SK-N-SH (cell line): ENCODE data around the gene CXXC1. TPM values are rescaled to one million over a fixed set of nuclear protein-coding genes. Genes with fewer than 3 reads are reported as not detected.

Experiments
- CTCF ChIA-PET: fragments of 300-600, 350-600 bp; formaldehyde crosslinking; extraction: SDS; loops from one replicate; lab custom pipeline; 2021; lab: Yijun Ruan, JAX
- POLR2A ChIA-PET: fragments of 350-600 bp; sonication (Branson Sonifier 250); formaldehyde crosslinking; extraction: SDS; loops from one replicate; lab custom pipeline; 2020; ENCODE audit warnings: antibody characterized with exemption, inconsistent platforms; lab: Yijun Ruan, JAX
- DNase-seq: peaks from one replicate; pipeline ENCODE4 v3.0.0; 2012
- H2AFZ ChIP-seq: fragments of 200-600 bp; sonication (generic); 2 replicates; pipeline ENCODE4 v1.8.1; 2016; ENCODE audit warnings: antibody characterized with exemption, mild to moderate bottlenecking, low read depth
- H3F3A ChIP-seq: fragments of 200-600 bp; sonication (generic); replicated peaks from 2 replicates; pipeline ENCODE3; 2016; ENCODE audit warnings: antibody characterized with exemption, mild to moderate bottlenecking; ENCODE audit not compliant: insufficient read depth
- H3K27ac ChIP-seq, 2 experiments: fragments of 200-500 bp in 1 of 2; fragments of 200-600 bp in 1 of 2; sonication (Bioruptor generic) in 1 of 2; sonication (generic), shearing (Covaris generic) in 1 of 2; 2 replicates each; pipeline versions ENCODE4 v1.5.1 to v1.6.1; 2014 to 2016; ENCODE audit warnings: low read depth in 2 of 2, inconsistent platforms in 1 of 2, low read length in 1 of 2, mild to moderate bottlenecking in 1 of 2, mixed read lengths in 1 of 2
- H3K27me3 ChIP-seq: fragments of 200-600 bp; sonication (generic), shearing (Covaris generic); 2 replicates; pipeline ENCODE4 v1.6.1; 2016; ENCODE audit warnings: mixed run types; ENCODE audit not compliant: insufficient read depth
- H3K36me3 ChIP-seq, 2 experiments: fragments of 200-500 bp in 1 of 2; fragments of 200-600 bp in 1 of 2; sonication (Bioruptor generic) in 1 of 2; sonication (generic) in 1 of 2; replicated peaks in 1 of 2; 2 replicates each; pipeline versions ENCODE3 to v1.5.1; 2014 to 2016; ENCODE audit warnings: low read length in 1 of 2, mild to moderate bottlenecking in 1 of 2; ENCODE audit not compliant: insufficient read depth in 2 of 2, control insufficient read depth in 1 of 2
- H3K4me1 ChIP-seq, 2 experiments: fragments of 200-500 bp in 1 of 2; fragments of 200-600 bp in 1 of 2; sonication (Bioruptor generic) in 1 of 2; sonication (generic), shearing (Covaris generic) in 1 of 2; 2 replicates each; pipeline versions ENCODE4 v1.5.1 to v1.6.1; 2014 to 2016; ENCODE audit warnings: low read depth in 1 of 2, low read length in 1 of 2, mixed run types in 1 of 2; ENCODE audit not compliant: insufficient read depth in 2 of 2, control insufficient read depth in 1 of 2
- H3K4me2 ChIP-seq: fragments of 200-600 bp; sonication (generic), shearing (Covaris generic); 2 replicates; pipeline ENCODE4 v1.6.1; 2017; ENCODE audit warnings: mixed run types
- H3K4me3 ChIP-seq, 2 experiments: fragments of 200-500 bp in 1 of 2; fragments of 200-600 bp in 1 of 2; sonication (Bioruptor generic) in 1 of 2; sonication (generic), shearing (Covaris generic) in 1 of 2; 2 replicates each; pipeline versions ENCODE4 v1.5.1 to v1.8.1; 2014 to 2016; ENCODE audit warnings: low read depth in 2 of 2, inconsistent platforms in 1 of 2, low read length in 1 of 2, mild to moderate bottlenecking in 1 of 2, mixed read lengths in 1 of 2, moderate library complexity in 1 of 2
- H3K79me2 ChIP-seq: fragments of 200-600 bp; sonication (generic); 2 replicates; pipeline ENCODE4 v1.8.1; 2017; ENCODE audit warnings: mild to moderate bottlenecking; ENCODE audit not compliant: insufficient read depth
- H3K9ac ChIP-seq: fragments of 200-600 bp; sonication (generic); 2 replicates; pipeline ENCODE4 v1.6.1; 2017; ENCODE audit warnings: mixed run types
- H3K9me2 ChIP-seq: fragments of 200-600 bp; sonication (generic); 2 replicates; pipeline ENCODE4 v1.6.1; 2017; ENCODE audit warnings: mixed run types
- H3K9me3 ChIP-seq: fragments of 200-600 bp; sonication (generic); 2 replicates; pipeline ENCODE4 v1.6.1; 2017; ENCODE audit warnings: mixed run types, mild to moderate bottlenecking, moderate library complexity
- H4K20me1 ChIP-seq: fragments of 200-600 bp; sonication (generic); 2 replicates; pipeline ENCODE4 v1.6.1; 2017; ENCODE audit warnings: mild to moderate bottlenecking, mixed run types; ENCODE audit not compliant: insufficient read depth
- CHD2 ChIP-seq: fragments of 150-350 bp; IDR thresholded peaks from 2 replicates; pipeline ENCODE4 v1.6.1; 2018; ENCODE audit warnings: low read length; ENCODE audit not compliant: partially characterized antibody
- ELF1 ChIP-seq: IDR thresholded peaks from 2 replicates; pipeline ENCODE4 v1.4.0; 2012
- FOSL2 ChIP-seq: IDR thresholded peaks from 2 replicates; pipeline ENCODE4 v1.4.0; 2012; ENCODE audit warnings: low read depth, mild to moderate bottlenecking, moderate library complexity, borderline replicate concordance
- GATA2 ChIP-seq: sonication (generic); formaldehyde crosslinking; IDR thresholded peaks from 2 replicates; pipeline ENCODE4 v1.5.0; 2020; ENCODE audit warnings: mild to moderate bottlenecking, missing genetic modification reagents
- JUND ChIP-seq: IDR thresholded peaks from 2 replicates; pipeline ENCODE4 v1.4.0; 2012
- MXI1 ChIP-seq: IDR thresholded peaks from 2 replicates; pipeline ENCODE4 v1.6.1; 2012; ENCODE audit warnings: mild to moderate bottlenecking, low read depth, low read length, improper control_type of control experiment
- NRF1 ChIP-seq: IDR thresholded peaks from 2 replicates; pipeline ENCODE4 v1.6.1; 2012; ENCODE audit warnings: low read depth, mild to moderate bottlenecking, low read length
- POLR2AphosphoS5 ChIP-seq: IDR thresholded peaks from 2 replicates; pipeline ENCODE4 v1.6.1; 2012; ENCODE audit warnings: low read depth, low read length
- RFX5 ChIP-seq: IDR thresholded peaks from 2 replicates; pipeline ENCODE4 v1.6.1; 2012; ENCODE audit warnings: mild to moderate bottlenecking, improper control_type of control experiment, low read length
- RXRA ChIP-seq: IDR thresholded peaks from 2 replicates; pipeline ENCODE4 v1.4.0; 2012; ENCODE audit warnings: low read depth, mild to moderate bottlenecking, borderline replicate concordance
- TAF1 ChIP-seq: IDR thresholded peaks from 2 replicates; pipeline ENCODE4 v1.6.1; 2012; ENCODE audit warnings: low read depth, mild to moderate bottlenecking, low read length, moderate library complexity, borderline replicate concordance
- TCF12 ChIP-seq: IDR thresholded peaks from 2 replicates; pipeline ENCODE4 v1.4.0; 2012
- WGBS: methylation state at CpG from one replicate; pipeline ENCODE4 v1.1.6; 2017; ENCODE audit warnings: low lambda C conversion rate; 5-methylcytosine and 5-hydroxymethylcytosine counted together
- polyA plus RNA-seq, 3 experiments: library from polyadenylated mRNA; depleted of rRNA; stranded (reverse); fragments of >200 nt; gene quantifications; 2 replicates each; pipeline ENCODE4 v1.2.3, GENCODE V29; 2012
- TF ChIP-seq, protein P1 (sequence below): fragments of 200-600 bp; sonication (generic); IDR thresholded peaks from 2 replicates; pipeline ENCODE4 v1.6.1; 2017; ENCODE audit warnings: antibody characterized with exemption, mild to moderate bottlenecking, moderate library complexity
- TF ChIP-seq, protein P2 (sequence below): fragments of 150-350 bp; IDR thresholded peaks from 2 replicates; pipeline ENCODE4 v1.6.1; 2017; ENCODE audit warnings: antibody characterized with exemption, low read length, low read depth, borderline replicate concordance
- TF ChIP-seq, protein P3 (sequence below): IDR thresholded peaks from 2 replicates; pipeline ENCODE4 v1.4.0; 2012; ENCODE audit warnings: low read depth
- TF ChIP-seq, protein P4 (sequence below): IDR thresholded peaks from 2 replicates; pipeline ENCODE4 v1.4.0; 2012; ENCODE audit warnings: low read depth, borderline replicate concordance
- TF ChIP-seq, protein P5 (sequence below): IDR thresholded peaks from 2 replicates; pipeline ENCODE4; 2012

CXXC1 gene
- polyA plus RNA-seq, 1 of the 3 experiments (the other 2 are of a cell fraction), result 128 TPM

DNA sequence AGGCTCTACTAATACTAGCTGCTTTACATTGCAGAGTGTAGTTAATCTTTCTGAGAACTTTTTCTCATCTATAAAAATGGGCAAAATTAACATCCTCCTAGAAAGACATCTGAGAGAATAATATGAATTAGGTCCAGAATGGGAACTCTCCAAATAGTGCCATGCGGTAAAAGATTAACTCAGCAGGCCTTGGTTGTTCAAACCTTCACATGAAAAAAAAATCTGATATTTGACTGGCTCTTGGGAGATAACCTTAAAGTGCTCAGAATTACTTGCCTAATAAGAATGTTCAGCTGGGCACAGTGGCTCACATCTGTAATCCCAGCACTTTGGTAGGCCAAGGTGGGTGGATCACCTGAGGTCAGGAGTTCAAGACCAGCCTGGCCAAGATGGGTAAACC lies 5.5 kb upstream of the CXXC1 start:
- no peak overlapping the region for H3K4me3 ChIP-seq
- no peak overlapping the region for H3K4me2 ChIP-seq
- ChIA-PET CTCF (interaction anchor here (2.0 kb wide), 1 partner anchor 64 kb away, joined by 12 read pairs; no protein-coding TSS in a partner anchor), POLR2A (no interaction called here)
- no peak overlapping the region for H3K27ac ChIP-seq
- DNase-seq, result no peak
- H3K27me3 ChIP-seq, result no peaks in the 10 kb centered on the region
- H3K9me2 ChIP-seq, result no peaks in the 10 kb centered on the region
- H2AFZ ChIP-seq, result no peak overlapping the region
- no peak for TF ChIP-seq RXRA
- TF ChIP-seq TCF12, result no peak
- TF ChIP-seq NRF1, result no peak
- no peak for TF ChIP-seq TAF1
- TF ChIP-seq GATA2 (CRISPR knock-in tag), result no peak
- TF ChIP-seq, protein P1, sequence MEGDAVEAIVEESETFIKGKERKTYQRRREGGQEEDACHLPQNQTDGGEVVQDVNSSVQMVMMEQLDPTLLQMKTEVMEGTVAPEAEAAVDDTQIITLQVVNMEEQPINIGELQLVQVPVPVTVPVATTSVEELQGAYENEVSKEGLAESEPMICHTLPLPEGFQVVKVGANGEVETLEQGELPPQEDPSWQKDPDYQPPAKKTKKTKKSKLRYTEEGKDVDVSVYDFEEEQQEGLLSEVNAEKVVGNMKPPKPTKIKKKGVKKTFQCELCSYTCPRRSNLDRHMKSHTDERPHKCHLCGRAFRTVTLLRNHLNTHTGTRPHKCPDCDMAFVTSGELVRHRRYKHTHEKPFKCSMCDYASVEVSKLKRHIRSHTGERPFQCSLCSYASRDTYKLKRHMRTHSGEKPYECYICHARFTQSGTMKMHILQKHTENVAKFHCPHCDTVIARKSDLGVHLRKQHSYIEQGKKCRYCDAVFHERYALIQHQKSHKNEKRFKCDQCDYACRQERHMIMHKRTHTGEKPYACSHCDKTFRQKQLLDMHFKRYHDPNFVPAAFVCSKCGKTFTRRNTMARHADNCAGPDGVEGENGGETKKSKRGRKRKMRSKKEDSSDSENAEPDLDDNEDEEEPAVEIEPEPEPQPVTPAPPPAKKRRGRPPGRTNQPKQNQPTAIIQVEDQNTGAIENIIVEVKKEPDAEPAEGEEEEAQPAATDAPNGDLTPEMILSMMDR, result no peak
- TF ChIP-seq, protein P2, sequence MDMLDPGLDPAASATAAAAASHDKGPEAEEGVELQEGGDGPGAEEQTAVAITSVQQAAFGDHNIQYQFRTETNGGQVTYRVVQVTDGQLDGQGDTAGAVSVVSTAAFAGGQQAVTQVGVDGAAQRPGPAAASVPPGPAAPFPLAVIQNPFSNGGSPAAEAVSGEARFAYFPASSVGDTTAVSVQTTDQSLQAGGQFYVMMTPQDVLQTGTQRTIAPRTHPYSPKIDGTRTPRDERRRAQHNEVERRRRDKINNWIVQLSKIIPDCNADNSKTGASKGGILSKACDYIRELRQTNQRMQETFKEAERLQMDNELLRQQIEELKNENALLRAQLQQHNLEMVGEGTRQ, result no peak
- TF ChIP-seq, protein P3, sequence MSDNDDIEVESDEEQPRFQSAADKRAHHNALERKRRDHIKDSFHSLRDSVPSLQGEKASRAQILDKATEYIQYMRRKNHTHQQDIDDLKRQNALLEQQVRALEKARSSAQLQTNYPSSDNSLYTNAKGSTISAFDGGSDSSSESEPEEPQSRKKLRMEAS, result no peak
- no peak for TF ChIP-seq JUND
- no peak for TF ChIP-seq CHD2
- TF ChIP-seq POLR2AphosphoS5, result no peak
- no peak for TF ChIP-seq ELF1
- TF ChIP-seq, protein P4, sequence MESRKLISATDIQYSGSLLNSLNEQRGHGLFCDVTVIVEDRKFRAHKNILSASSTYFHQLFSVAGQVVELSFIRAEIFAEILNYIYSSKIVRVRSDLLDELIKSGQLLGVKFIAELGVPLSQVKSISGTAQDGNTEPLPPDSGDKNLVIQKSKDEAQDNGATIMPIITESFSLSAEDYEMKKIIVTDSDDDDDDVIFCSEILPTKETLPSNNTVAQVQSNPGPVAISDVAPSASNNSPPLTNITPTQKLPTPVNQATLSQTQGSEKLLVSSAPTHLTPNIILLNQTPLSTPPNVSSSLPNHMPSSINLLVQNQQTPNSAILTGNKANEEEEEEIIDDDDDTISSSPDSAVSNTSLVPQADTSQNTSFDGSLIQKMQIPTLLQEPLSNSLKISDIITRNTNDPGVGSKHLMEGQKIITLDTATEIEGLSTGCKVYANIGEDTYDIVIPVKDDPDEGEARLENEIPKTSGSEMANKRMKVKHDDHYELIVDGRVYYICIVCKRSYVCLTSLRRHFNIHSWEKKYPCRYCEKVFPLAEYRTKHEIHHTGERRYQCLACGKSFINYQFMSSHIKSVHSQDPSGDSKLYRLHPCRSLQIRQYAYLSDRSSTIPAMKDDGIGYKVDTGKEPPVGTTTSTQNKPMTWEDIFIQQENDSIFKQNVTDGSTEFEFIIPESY, result no peak
- TF ChIP-seq MXI1, result no peak
- TF ChIP-seq FOSL2, result no peak
- TF ChIP-seq, protein P5, sequence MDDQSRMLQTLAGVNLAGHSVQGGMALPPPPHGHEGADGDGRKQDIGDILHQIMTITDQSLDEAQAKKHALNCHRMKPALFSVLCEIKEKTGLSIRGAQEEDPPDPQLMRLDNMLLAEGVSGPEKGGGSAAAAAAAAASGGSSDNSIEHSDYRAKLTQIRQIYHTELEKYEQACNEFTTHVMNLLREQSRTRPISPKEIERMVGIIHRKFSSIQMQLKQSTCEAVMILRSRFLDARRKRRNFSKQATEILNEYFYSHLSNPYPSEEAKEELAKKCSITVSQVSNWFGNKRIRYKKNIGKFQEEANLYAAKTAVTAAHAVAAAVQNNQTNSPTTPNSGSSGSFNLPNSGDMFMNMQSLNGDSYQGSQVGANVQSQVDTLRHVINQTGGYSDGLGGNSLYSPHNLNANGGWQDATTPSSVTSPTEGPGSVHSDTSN, result no peak
- TF ChIP-seq RFX5, result no peak
- WGBS, result 100% methylated on average over 1 of the region's 1 CpG
- no peaks in the 10 kb centered on the region for H3F3A ChIP-seq
- no peaks in the 10 kb centered on the region for H3K36me3 ChIP-seq
- H3K9ac ChIP-seq, result no peak overlapping the region
- peaks cover 0 to 3% of the 10 kb centered on the region in 2 experiments; a peak in 1 of 4 replicates for H3K4me1 ChIP-seq
- H3K9me3 ChIP-seq, result no peaks in the 10 kb centered on the region
- H4K20me1 ChIP-seq, result no peaks in the 10 kb centered on the region
- H3K79me2 ChIP-seq, result no peaks in the 10 kb centered on the region
